GM21447 (cell line): ENCODE data around the gene NRDE2.

ENCODE experiments used
- ATAC-seq: cut with Tn5 transposase; IDR thresholded peaks from one replicate; pipeline ENCODE4 v1.9.1; 2021; ENCODE audit not compliant: unreplicated experiment

The NRDE2 gene

GRCh38 chr14:90331497-90332270 lies at the start of gene NRDE2:
Gene NRDE2, minus strand, starts transcription at chr14:90331941. Its CDS starts 37 bp downstream, at chr14:90331904.
- ATAC-seq: peak; percentile 87

GRCh38 chr14:90381011-90381786 lies 49.5 kb upstream of the NRDE2 start:
- no peak for ATAC-seq

- ATAC-seq: no peak
These were observed 47.4 kb upstream of the NRDE2 start for GRCh38 chr14:90379106-90379505.

- ATAC-seq: no peak
These were observed 46.5 kb upstream of the NRDE2 start for GRCh38 chr14:90378249-90378648.

- ATAC-seq: no peak
These were observed 44.2 kb upstream of the NRDE2 start for GRCh38 chr14:90375934-90376333.

- no peak for ATAC-seq
These were observed 43.1 kb upstream of the NRDE2 start for GRCh38 chr14:90374813-90375212.

- no peak for ATAC-seq
These were observed 42.1 kb upstream of the NRDE2 start for GRCh38 chr14:90373887-90374286.

- no peak for ATAC-seq
These were observed 37.4 kb upstream of the NRDE2 start for GRCh38 chr14:90368946-90369721.

- no peak for ATAC-seq
These were observed 30.8 kb upstream of the NRDE2 start for GRCh38 chr14:90362558-90362896.

- ATAC-seq: no peak
These were observed 30.3 kb upstream of the NRDE2 start for GRCh38 chr14:90361865-90362557.

- no peak for ATAC-seq
These were observed 26.6 kb upstream of the NRDE2 start for GRCh38 chr14:90358359-90358758.

- ATAC-seq: no peak
These were observed 25.2 kb upstream of the NRDE2 start for GRCh38 chr14:90356925-90357324.

GRCh38 chr14:90355540-90356518 lies 24.1 kb upstream of the NRDE2 start:
- ATAC-seq: no peak

- no peak for ATAC-seq
These were observed 23.0 kb upstream of the NRDE2 start for GRCh38 chr14:90354551-90355298.

GRCh38 chr14:90349739-90350138 lies 18.0 kb upstream of the NRDE2 start:
- ATAC-seq: no peak

GRCh38 chr14:90348270-90348669 lies 16.5 kb upstream of the NRDE2 start:
- ATAC-seq: no peak

- no peak for ATAC-seq
These were observed 13.5 kb upstream of the NRDE2 start for GRCh38 chr14:90345239-90345557.

GRCh38 chr14:90344331-90345238 lies 12.8 kb upstream of the NRDE2 start:
- no peak for ATAC-seq
